GM21423 (cell line): ENCODE data around the gene NMT2.

Experiments used
- ATAC-seq: cut with Tn5 transposase; IDR thresholded peaks from one replicate; pipeline ENCODE4 v1.9.1; 2021; ENCODE audit warnings: mild to moderate bottlenecking, moderate library complexity; ENCODE audit not compliant: unreplicated experiment

NMT2 gene

DNA sequence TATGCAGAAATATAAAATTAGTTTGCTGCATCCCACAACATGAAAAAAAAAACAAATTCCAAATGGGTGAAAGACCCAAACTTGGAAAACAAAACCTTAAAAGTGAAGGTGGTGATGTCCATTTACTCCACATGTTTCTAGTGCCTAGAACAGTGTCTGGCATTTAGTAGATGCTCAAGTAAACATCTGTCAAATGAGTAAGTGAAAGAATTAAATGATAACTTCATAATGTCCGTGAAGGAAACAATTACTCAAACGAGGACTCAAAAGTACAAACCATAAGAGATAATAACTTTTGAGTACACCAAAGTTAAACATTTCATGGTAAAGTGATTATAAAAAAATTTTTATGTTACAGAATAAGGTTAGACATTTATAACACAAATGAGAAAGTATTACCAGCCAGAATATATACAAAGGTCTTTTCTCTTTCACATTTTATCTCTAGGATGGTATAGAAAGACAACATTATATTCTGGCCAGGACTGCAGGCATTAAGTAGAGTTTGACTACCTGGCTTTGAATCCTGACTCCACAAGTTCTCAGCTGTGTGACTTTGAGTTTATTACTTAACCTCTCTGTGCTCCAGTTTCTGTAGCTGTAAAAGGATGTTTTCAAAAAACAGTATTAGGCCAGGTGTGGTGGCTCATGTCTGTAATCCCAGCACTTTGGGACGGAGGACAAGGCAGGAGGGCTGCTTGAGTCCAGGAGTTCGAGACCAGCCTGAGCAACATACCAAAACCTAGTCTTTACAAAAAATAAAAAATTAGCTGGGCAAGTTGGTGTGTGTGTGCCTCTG lies 20.7 kb downstream of the NMT2 start:
- no peak for ATAC-seq

DNA sequence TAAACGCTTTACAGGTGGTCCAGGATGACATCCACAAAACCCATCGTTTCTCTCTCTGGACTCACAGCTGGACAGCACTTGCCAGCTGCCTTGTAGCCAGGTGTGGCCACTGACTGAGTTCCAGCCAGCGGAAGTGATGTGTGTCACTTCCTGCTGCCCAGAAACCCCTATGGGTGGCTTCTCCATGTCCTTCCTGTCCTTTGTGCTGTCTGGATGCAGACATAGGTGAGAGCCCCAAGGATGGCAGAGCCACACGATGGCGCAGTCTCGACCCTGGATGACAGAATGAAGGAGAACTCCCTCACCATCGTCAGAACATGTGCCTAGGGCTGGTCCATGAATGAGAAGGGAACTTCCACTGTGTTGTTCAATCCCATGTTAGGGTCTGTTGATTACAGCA lies 22.1 kb downstream of the NMT2 start:
- no peak for ATAC-seq

DNA sequence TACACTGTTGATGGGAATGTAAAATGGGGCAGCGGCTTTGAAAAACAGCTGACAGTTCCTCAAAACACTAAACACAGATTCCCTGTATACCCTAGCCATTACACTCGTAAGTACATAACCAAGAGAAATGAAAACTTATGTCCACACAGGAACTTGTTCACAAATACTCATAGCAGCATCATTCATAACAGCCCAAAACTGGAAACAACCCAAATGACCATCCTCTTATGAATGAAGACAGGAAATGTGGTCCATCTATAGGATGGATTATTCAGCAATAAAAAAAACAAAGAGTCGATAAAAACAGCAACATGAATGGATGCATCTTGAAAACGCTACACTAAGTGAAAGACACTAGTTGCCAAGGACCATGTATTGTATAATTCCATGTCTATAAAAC lies 23.7 kb downstream of the NMT2 start:
- no peak for ATAC-seq

DNA sequence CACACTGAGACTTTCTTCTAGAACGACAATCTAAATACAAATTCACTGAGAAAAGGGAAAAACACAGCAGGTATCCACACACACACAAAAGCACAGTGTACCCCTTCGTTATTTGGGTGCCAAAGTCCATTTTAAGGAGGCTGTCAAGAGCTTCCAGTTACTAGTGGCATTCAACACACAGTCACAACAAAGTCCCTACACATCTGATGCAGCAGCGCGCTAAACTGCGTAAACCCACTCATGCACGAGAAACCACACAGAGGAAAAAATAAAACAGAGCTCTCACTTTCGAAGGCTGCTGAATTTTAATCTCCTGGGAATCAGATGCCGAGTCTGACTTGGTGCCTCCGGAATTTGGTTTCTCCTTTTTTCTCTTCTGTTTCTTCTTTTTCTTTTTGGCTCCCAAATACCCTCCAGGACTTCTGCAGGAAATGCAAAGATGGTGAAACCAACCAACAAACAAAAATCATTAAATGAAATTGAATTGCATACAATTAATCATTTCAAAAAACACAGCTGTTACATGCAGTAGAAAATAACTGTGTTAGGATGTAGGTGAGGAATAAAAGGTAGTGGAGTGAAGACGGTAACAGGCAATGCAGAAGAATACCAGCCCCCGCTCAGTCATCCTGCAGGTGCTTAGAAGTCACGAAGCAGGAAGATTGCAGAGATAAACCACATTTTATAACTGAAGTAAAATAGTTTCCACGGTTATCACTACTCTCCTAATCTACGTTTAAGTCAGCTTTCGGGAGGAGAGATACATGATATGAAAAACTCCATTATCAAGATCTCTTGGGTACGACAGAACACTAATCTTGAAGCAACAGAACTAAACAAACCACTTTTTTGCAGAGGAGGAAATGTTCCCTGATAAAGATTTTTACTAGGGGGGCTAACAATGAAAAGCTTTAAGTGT lies 27.1 kb downstream of the NMT2 start:
- ATAC-seq, result peak; percentile 82

DNA sequence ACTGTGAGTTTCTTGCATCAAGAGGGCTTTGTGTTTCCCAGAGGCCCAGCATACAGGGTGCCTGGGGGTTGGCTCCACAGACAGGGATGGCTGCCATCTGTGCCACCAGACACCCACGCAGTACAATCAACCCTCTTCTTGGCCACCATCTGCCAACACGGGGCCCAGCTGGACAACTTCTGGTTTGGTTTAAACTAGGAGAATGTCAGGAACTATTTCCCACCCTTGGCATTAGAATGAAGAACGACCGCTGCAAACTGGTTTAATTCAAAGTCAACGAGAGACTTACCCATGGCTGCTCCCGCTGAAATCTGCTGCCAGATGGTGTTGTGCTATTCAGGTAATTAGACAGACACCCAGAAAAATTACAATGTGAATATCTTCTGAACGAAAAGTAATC lies 27.8 kb downstream of the NMT2 start:
- ATAC-seq, result no peak

- ATAC-seq, result no peak
Observed at GRCh38 chr10:15137636-15138035, 30.9 kb downstream of the NMT2 start.

DNA sequence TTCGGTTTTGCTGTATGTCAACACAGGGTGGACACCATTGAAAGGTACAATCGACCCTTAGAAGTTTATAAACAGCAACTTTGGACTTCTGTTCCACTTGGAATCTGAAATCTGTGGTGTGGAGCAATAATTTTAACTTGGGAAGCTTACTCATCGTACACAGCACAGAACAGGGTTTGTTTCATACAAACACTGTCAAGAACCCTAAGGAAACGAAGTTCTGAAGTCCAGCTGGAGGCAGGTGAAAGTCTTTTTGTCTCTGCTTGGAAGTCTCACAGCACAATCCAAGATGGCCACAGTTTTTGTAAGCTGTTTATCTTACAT lies 31.5 kb downstream of the NMT2 start:
- ATAC-seq, result no peak

DNA sequence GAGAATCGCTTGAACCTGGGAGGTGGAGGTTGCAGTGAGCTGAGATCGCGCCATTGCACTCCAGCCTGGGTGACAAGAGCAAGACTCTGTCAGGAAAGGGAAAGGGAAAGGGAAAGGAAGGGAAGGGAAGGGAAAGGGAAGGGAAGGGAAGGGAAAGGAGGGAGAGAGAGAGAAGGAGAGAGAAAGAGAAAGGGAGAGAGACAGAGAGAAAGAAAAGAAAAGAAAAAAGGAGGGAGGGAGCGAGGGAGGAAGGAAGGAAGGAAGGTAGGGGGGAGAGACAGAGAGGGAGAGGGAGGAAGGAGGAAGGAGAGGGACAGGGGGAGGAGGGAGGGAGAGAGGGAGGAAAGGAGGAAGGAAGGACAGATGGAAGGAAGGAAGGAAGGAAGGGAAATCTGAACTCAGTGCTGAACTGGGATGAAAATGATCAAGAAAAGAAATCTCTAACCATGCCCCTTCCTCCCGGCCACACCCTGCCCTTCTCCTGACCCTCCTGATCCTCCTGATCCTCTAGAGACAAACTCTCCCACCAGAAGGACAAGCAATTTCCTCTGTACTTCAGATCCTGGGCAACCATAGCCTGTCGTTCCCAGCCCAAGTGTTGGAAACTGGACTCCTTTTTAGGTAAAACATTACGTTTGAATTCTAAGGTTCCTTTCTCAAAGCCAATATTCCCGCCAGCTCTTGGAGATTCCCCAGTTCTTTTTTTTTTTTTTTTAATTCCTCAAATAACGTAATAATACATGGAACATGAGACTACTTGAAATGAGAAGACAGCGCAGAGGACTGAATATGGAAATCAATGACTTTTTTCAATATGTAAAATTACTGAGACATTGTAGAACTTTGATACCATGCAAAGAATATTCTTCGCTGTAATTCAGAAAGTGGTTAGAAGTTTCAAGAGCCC lies 32.1 kb downstream of the NMT2 start:
- ATAC-seq, result no peak

- no peak for ATAC-seq
Observed at GRCh38 chr10:15131330-15131729, 37.2 kb downstream of the NMT2 start.

DNA sequence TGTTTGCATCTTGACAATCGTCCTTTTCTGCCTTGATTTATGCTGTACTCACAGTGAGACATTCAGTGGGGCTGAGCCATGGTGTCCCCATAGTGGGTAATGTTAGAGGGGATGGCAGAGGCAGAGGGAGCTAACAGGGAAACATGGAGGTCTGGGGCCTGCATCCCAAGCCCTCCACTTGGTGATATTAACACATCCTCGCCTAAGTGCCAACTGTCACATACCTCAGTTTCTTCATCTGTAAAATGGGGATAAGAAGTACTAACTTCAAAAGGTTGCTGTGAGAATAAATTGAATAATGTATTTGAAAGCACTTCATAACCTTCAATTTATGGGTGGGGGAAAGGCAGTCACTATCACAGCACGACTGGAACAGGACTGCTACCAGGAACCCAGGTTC lies 43.6 kb downstream of the NMT2 start:
- no peak for ATAC-seq

DNA sequence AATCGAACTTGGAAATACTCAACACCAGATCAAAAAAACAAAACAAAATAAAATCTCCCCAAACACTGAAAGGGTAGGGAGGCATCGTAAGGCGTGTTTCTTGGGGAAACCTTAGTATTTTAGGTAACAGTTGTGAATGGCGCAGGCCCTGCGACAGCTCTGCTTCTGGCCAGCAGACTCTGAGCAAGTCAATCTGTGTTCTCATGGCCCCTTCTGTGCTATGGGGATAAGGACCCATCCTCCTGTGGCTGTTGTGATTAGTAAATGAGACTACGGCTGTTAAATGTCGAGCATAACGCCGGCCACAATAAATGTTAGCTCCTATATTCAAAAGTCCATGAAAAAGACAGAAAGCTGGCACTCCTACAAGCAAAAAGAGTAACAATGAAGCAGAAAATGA lies 44.3 kb downstream of the NMT2 start:
- no peak for ATAC-seq

- ATAC-seq, result no peak
Observed at GRCh38 chr10:15123749-15124184, 44.7 kb downstream of the NMT2 start.

- ATAC-seq, result peak; percentile 79
Observed at GRCh38 chr10:15122477-15123030, 45.9 kb downstream of the NMT2 start.

DNA sequence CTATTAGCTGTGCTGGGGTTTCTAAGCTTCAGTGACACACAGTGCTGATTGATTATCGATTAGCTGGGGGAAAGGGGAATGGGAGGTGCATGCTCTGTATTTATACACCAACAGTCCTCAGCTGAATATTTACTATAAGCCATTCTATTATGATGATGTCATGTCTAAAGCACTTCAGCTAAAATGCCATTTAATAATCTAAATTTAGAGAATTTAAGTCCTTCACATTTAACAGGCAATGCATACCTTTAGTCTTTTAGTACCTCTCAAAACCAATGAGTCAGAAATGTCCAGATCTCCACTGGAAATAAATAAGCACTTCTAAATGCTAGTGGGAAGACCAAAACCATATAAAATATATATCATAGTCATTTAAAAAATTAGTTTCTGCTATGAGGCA lies 46.8 kb downstream of the NMT2 start:
- no peak for ATAC-seq

DNA sequence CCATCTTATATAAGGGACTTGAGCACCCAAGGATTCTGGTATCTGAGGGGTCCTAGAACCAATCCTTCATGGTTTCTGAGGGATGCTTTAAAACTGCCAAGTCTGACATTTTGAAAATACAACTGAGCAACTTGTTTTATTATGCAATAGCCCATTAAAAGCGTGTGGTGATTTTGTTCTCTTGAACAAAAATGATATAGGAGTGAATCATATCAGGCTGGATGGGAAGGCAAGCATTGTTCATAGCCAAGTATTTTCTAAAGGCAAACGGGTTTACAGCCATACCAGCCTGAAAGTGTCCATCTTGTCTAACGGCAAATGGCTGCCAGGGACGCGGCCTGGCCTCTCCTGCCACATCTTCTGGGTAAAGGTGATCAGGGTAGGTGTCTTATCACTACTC lies 48.0 kb downstream of the NMT2 start:
- ATAC-seq, result no peak

DNA sequence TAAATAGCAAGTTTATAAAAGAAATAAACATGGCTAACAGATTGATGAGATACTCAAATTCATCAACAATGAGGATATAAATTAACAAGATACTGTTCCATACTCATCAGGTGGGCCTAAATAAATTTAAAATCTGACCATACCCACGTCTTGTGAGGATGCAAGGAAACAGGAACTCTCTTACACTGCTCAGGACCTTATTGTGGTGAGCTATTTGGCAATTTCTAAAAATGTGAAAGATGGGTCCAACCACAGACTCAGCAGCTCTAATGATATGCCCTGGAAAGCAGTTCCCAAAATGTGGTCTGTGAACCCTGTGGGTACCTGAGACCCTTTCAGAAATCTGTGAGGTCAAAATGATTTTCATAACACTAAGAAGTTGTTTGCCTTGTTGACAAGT lies 49.9 kb downstream of the NMT2 start:
- ATAC-seq, result no peak

- no peak for ATAC-seq
Observed at GRCh38 chr10:15116225-15116624, 52.3 kb downstream of the NMT2 start.

- ATAC-seq, result no peak
Observed at GRCh38 chr10:15113766-15114165, 54.7 kb downstream of the NMT2 start.

DNA sequence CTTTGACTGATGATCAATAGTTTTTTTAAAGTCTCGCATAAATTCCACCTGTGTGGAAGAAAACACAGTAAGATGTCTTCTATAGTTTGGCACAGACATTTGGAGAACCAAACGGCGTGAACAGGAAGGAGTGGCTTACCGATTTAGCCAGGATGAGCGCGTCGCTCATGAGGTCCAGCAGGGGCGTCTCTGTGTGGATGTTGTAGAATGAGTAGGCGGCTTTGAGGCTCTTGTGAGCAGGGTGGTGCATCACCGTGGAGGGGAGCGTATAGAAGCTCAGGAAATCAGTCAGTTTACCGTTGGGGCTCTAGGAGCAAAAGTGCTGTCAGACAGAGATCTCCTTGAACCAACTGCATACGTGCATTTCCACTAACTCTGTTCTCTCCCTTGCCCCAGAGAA lies 55.8 kb downstream of the NMT2 start:
- ATAC-seq, result no peak

DNA sequence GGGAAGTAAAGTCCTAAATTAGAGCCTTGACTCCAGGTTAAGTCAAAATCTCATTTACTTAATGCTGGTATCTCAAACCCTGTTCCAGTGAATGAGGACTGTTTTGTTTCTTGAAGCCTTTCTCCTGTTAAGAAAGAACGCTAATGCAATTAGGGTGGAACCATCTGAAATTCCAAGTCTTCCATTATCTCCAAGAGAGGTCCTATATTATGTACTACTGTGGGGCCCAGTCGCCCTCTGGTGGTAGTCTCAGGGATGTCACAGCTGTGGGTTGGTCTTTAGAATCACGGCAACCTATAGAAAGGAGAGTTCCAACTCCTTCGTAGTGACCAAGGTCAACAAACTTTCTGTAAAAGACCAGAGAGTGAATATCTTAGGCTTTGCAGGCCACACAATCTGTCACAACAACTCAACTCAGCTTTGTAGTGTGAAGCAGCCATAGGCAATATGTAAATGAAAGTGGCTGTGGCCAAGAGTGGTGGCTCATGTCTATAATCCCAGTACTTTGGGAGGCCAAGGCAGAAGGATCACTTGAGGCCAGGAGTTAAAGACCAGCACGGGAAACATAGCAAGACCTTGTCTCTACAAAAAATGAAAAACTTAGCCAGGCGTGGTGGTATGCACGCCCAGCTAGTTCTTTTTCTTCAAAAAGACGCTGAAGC lies 62.0 kb downstream of the NMT2 start:
- ATAC-seq, result peak; percentile 74
